Left ventricle myocardium inferior (tissue), 1 donor: Measurements from ENCODE around the gene ATP11A. TPM values are rescaled to one million over a fixed set of nuclear protein-coding genes. Genes with fewer than 3 reads are reported as not detected.

Experiments used
- DNase-seq: peaks from one replicate; pipeline ENCODE4 v3.0.0-alpha.2; 2020
- H3K27ac ChIP-seq: fragments of 200-600 bp; replicated peaks from 2 replicates; pipeline ENCODE4 v1.8.0; 2021
- H3K27me3 ChIP-seq: fragments of 200-600 bp; 2 replicates; pipeline ENCODE4 v1.8.0; 2021; ENCODE audit warnings: low read depth
- H3K36me3 ChIP-seq: fragments of 200-600 bp; 2 replicates; pipeline ENCODE4 v1.8.0; 2021
- H3K4me1 ChIP-seq: fragments of 200-600 bp; 2 replicates; pipeline ENCODE4 v1.8.0; 2021
- H3K4me3 ChIP-seq: fragments of 200-600 bp; 2 replicates; pipeline ENCODE4 v1.8.0; 2021; ENCODE audit warnings: mild to moderate bottlenecking, moderate library complexity
- H3K9me3 ChIP-seq: fragments of 200-600 bp; replicated peaks from 2 replicates; pipeline ENCODE4 v1.8.0; 2021
- intact Hi-C: fragments of 100-400 bp; cut with micrococcal nuclease; formaldehyde crosslinking; loops from one replicate; pipeline ENCODE4 v1.11.0; 2022
- total RNA-seq: library from RNA; stranded (reverse); fragmentation: NEBNext Ultra II Directional; extraction: Animal tissue kit (Norgen Biotek cat#: 25700); gene quantifications from one replicate; pipeline ENCODE4 v1.2.1, GENCODE V29; 2021
- TF ChIP-seq, protein P1 (sequence below): fragments of 200-600 bp; IDR thresholded peaks from 2 replicates; pipeline ENCODE4 v1.8.0; 2021; ENCODE audit warnings: antibody characterized with exemption, mild to moderate bottlenecking, borderline replicate concordance
- donor health status: DM: no; HTN: yes; CAD: no; lungs with severe emphysema.

The ATP11A gene
- total RNA-seq, 1 donor from 2014 or later: 106 TPM

GRCh38 chr13:112849500-112849899 lies 159.7 kb downstream of the ATP11A start:
- no peak overlapping the region for H3K4me3 ChIP-seq
- no peak for DNase-seq
- TF ChIP-seq, protein P1, sequence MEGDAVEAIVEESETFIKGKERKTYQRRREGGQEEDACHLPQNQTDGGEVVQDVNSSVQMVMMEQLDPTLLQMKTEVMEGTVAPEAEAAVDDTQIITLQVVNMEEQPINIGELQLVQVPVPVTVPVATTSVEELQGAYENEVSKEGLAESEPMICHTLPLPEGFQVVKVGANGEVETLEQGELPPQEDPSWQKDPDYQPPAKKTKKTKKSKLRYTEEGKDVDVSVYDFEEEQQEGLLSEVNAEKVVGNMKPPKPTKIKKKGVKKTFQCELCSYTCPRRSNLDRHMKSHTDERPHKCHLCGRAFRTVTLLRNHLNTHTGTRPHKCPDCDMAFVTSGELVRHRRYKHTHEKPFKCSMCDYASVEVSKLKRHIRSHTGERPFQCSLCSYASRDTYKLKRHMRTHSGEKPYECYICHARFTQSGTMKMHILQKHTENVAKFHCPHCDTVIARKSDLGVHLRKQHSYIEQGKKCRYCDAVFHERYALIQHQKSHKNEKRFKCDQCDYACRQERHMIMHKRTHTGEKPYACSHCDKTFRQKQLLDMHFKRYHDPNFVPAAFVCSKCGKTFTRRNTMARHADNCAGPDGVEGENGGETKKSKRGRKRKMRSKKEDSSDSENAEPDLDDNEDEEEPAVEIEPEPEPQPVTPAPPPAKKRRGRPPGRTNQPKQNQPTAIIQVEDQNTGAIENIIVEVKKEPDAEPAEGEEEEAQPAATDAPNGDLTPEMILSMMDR: no peak
- peaks cover 79% of the 10 kb centered on the region for H3K36me3 ChIP-seq
- H3K9me3 ChIP-seq: peaks cover 11% of the 10 kb centered on the region
- no peaks in the 10 kb centered on the region for H3K4me1 ChIP-seq
- H3K27me3 ChIP-seq: no peaks in the 10 kb centered on the region
- H3K27ac ChIP-seq: no peak overlapping the region
- intact Hi-C loops: loop anchor here (10.0 kb wide), 1 partner anchor 195 kb away; no protein-coding TSS in a partner anchor

GRCh38 chr13:112850273-112850672 lies 160.4 kb downstream of the ATP11A start:
- H3K36me3 ChIP-seq: peaks cover 86% of the 10 kb centered on the region
- TF ChIP-seq, protein P1: no peak
- H3K27ac ChIP-seq: no peak overlapping the region
- no peak overlapping the region for H3K4me3 ChIP-seq
- H3K27me3 ChIP-seq: no peaks in the 10 kb centered on the region
- H3K9me3 ChIP-seq: peaks cover 11% of the 10 kb centered on the region
- H3K4me1 ChIP-seq: no peaks in the 10 kb centered on the region
- DNase-seq: no peak
- intact Hi-C loops: no loop called here

- peaks cover 91% of the 10 kb centered on the region for H3K36me3 ChIP-seq
- DNase-seq: no peak
- H3K27ac ChIP-seq: no peak overlapping the region
- H3K27me3 ChIP-seq: no peaks in the 10 kb centered on the region
- H3K9me3 ChIP-seq: peaks cover 11% of the 10 kb centered on the region
- TF ChIP-seq, protein P1: no peak
- no peaks in the 10 kb centered on the region for H3K4me1 ChIP-seq
- no peak overlapping the region for H3K4me3 ChIP-seq
- intact Hi-C loops: no loop called here
These were observed 161.5 kb downstream of the ATP11A start for GRCh38 chr13:112851107-112852038.

DNA sequence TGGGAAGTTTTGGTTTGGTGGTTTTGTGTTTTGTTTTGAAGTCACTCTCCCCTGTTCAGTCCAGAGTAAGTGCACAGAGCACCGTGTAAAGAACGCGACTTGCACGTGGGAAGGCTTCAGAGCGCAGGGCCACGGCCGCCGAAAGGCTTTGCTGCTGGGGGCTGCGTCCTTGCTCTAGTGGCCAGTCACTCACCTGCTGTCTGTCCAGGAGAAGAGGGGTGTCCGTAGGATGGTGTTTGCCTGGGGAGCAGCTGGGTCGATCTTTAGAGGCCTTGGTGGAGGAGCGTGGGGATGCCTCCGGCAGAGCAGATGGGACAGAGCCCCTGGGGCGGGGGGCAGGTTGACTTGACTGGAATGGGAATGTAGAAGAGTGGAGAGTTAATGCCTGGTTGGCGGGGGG lies 162.6 kb downstream of the ATP11A start:
- TF ChIP-seq, protein P1: no peak
- no peak for DNase-seq
- peaks cover 91% of the 10 kb centered on the region for H3K36me3 ChIP-seq
- intact Hi-C loops: no loop called here
- no peak overlapping the region for H3K4me3 ChIP-seq
- H3K27ac ChIP-seq: no peak overlapping the region
- no peaks in the 10 kb centered on the region for H3K27me3 ChIP-seq
- peaks cover 11% of the 10 kb centered on the region for H3K9me3 ChIP-seq
- no peaks in the 10 kb centered on the region for H3K4me1 ChIP-seq

DNA sequence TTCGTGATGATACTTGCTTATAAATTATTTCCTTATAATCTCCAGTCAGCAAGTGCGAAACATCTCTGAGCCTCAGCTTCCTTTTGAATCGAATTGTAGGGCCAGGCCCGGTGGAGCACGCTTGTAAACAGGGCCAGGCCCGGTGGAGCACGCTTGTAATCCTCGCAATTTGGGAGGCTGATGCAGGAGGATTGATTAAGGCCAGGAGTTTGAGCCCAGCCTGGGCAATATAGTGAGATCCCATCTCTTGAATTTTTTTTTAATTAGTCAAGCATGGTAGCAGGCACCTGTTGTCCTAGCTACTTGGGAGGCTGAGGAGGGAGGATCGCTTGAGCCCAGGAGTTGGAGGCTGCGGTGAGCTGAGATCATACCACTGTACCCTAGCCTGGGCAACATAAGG lies 163.0 kb downstream of the ATP11A start:
- Histone ChIP-seq H3K27ac (no peak overlapping the region), H3K9me3 (peaks cover 6% of the 10 kb centered on the region), H3K27me3 (no peaks in the 10 kb centered on the region), H3K4me3 (no peak overlapping the region), H3K4me1 (no peaks in the 10 kb centered on the region), H3K36me3 (peaks cover 93% of the 10 kb centered on the region)
- no peak for DNase-seq
- TF ChIP-seq, protein P1: no peak
- intact Hi-C loops: no loop called here
